Tibial nerve (tissue), 3 donors: ENCODE results near the gene KCNH2.

Experiments used
- POLR2A ChIP-seq, 2 donors: fragments of 450-650 bp; IDR thresholded peaks; one replicate each; pipeline ENCODE4 v1.6.1; 2017; ENCODE audit warnings: antibody characterized with exemption in 2 of 2, mild to moderate bottlenecking in 2 of 2, moderate library complexity in 2 of 2
- TF ChIP-seq, protein P1 (sequence below), 5 experiments: fragments of 200-600 bp in 3 of 5; fragments of 450-650 bp in 2 of 5; sonication (generic) in 3 of 5; IDR thresholded peaks; one replicate each; pipeline ENCODE4 v1.5.1; 2016 to 2019; ENCODE audit warnings: antibody characterized with exemption in 5 of 5, mild to moderate bottlenecking in 3 of 5, moderate library complexity in 2 of 5

GRCh38 chr7:151017953-151018420 lies 39.9 kb upstream of the KCNH2 start:
- TF ChIP-seq, protein P1, sequence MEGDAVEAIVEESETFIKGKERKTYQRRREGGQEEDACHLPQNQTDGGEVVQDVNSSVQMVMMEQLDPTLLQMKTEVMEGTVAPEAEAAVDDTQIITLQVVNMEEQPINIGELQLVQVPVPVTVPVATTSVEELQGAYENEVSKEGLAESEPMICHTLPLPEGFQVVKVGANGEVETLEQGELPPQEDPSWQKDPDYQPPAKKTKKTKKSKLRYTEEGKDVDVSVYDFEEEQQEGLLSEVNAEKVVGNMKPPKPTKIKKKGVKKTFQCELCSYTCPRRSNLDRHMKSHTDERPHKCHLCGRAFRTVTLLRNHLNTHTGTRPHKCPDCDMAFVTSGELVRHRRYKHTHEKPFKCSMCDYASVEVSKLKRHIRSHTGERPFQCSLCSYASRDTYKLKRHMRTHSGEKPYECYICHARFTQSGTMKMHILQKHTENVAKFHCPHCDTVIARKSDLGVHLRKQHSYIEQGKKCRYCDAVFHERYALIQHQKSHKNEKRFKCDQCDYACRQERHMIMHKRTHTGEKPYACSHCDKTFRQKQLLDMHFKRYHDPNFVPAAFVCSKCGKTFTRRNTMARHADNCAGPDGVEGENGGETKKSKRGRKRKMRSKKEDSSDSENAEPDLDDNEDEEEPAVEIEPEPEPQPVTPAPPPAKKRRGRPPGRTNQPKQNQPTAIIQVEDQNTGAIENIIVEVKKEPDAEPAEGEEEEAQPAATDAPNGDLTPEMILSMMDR (IDR thresholded peaks at IDR 0.05): peak; percentile 89 to 94 (median 90)
- TF ChIP-seq POLR2A (IDR thresholded peaks at IDR 0.05): no peak
